Esophagus muscularis mucosa (tissue), 4 donors: ENCODE data around the gene RNH1. TPM values are rescaled to one million over a fixed set of nuclear protein-coding genes. Genes with fewer than 3 reads are reported as not detected.

Experiments
- DNase-seq: peaks from one replicate; pipeline ENCODE4 v3.0.0-alpha.2; 2017; ENCODE audit errors: extremely low spot score
- H3K27ac ChIP-seq, 4 donors: fragments of 200-600 bp; sonication (generic); replicated peaks in 1 of 4; 1 replicate in 3 of 4; 2 replicates in 1 of 4; pipeline ENCODE4 v1.5.1; 2016 to 2019; ENCODE audit warnings: mild to moderate bottlenecking in 1 of 4
- H3K27me3 ChIP-seq, 4 donors: fragments of 200-600 bp; sonication (generic); one replicate each; pipeline versions ENCODE4 v1.5.1 to v1.6.0; 2016 to 2019
- H3K36me3 ChIP-seq, 4 donors: fragments of 200-600 bp; sonication (generic); one replicate each; pipeline ENCODE4 v1.5.1; 2016 to 2019
- H3K4me1 ChIP-seq, 4 donors: fragments of 200-600 bp; sonication (generic); one replicate each; pipeline ENCODE4 v1.5.1; 2016 to 2019
- H3K4me3 ChIP-seq, 4 donors: fragments of 200-600 bp; sonication (generic); 1 replicate in 2 of 4; 2 replicates in 2 of 4; pipeline ENCODE4 v1.5.1; 2016 to 2019; ENCODE audit warnings: mild to moderate bottlenecking in 4 of 4, moderate library complexity in 1 of 4
- H3K9me3 ChIP-seq, 4 donors: fragments of 200-600 bp; sonication (generic); 1 replicate in 3 of 4; 2 replicates in 1 of 4; pipeline ENCODE4 v1.5.1; 2016 to 2019
- CTCF ChIP-seq, 3 experiments: fragments of 200-600 bp in 2 of 3; fragments of 450-650 bp in 1 of 3; sonication (generic) in 2 of 3; IDR thresholded peaks; one replicate each; pipeline ENCODE4 v1.5.1; 2017 to 2019; ENCODE audit warnings: antibody characterized with exemption in 3 of 3, mild to moderate bottlenecking in 2 of 3, moderate library complexity in 1 of 3
- EP300 ChIP-seq: sonication (generic); formaldehyde crosslinking; IDR thresholded peaks from one replicate; pipeline ENCODE4 v1.6.1; 2017; ENCODE audit warnings: antibody characterized with exemption
- POLR2A ChIP-seq: fragments of 450-650 bp; IDR thresholded peaks from one replicate; pipeline ENCODE4 v1.6.1; 2017; ENCODE audit warnings: antibody characterized with exemption, moderate library complexity, mild to moderate bottlenecking, low read depth
- POLR2AphosphoS5 ChIP-seq, 2 donors: sonication (generic); formaldehyde crosslinking; IDR thresholded peaks; one replicate each; pipeline ENCODE4 v1.6.1; 2017; ENCODE audit warnings: antibody characterized with exemption in 2 of 2
- WGBS: methylation state at CpG from one replicate; pipeline ENCODE4 v1.1.5; 2018; 5-methylcytosine and 5-hydroxymethylcytosine counted together
- intact Hi-C: fragments of 100-400 bp; cut with DNase I; formaldehyde crosslinking; loops from one replicate; pipeline ENCODE4 v1.15.1; 2023
- total RNA-seq, 4 donors: library from RNA; depleted of rRNA; stranded (reverse); fragments of >200 nt; gene quantifications; one replicate each; pipeline versions ENCODE4 v1.1.0 to v1.2.1, GENCODE V29; 2016

RNH1 gene
- total RNA-seq, 4 donors from 2014 or later, result 280 to 367 (median 334) TPM

GRCh38 chr11:534396-535209, 27.6 kb upstream of the RNH1 start:
- TF ChIP-seq EP300, result no peak
- no peak for TF ChIP-seq POLR2AphosphoS5 (IDR thresholded peaks at IDR 0.05)
- TF ChIP-seq CTCF (IDR thresholded peaks at IDR 0.05), result no peak
- no peak for TF ChIP-seq POLR2A
- H3K27ac ChIP-seq, result peak overlapping the region; percentile 64 to 75 (median 70)
- peaks cover 30 to 47% (median 45%) of the 10 kb centered on the region in 4 donors for H3K4me1 ChIP-seq
- H3K9me3 ChIP-seq, result no peaks in the 10 kb centered on the region
- peaks cover 0 to 25% (median 9%) of the 10 kb centered on the region in 4 donors for H3K27me3 ChIP-seq
- WGBS, result 0% methylated on average over 5 of the region's 66 CpGs
- intact Hi-C loops, result no loop called here
- peaks cover 21 to 35% (median 32%) of the 10 kb centered on the region in 4 donors for H3K36me3 ChIP-seq
- peak overlapping the region; percentile 74 to 93 (median 90) for H3K4me3 ChIP-seq
- DNase-seq, result no peak

- Histone ChIP-seq H3K4me1 (peaks cover 30 to 47% (median 45%) of the 10 kb centered on the region in 4 donors), H3K4me3 (peak overlapping the region; percentile 74 to 93 (median 90)), H3K27ac (no peak overlapping the region), H3K36me3 (peaks cover 21 to 35% (median 32%) of the 10 kb centered on the region in 4 donors), H3K9me3 (no peaks in the 10 kb centered on the region), H3K27me3 (peaks cover 0 to 22% (median 9%) of the 10 kb centered on the region in 4 donors)
- WGBS, result 94% methylated on average over 23 of the region's 37 CpGs
- no peak for DNase-seq
- intact Hi-C loops, result no loop called here
- TF ChIP-seq POLR2AphosphoS5 (IDR thresholded peaks at IDR 0.05) (no peak), EP300 (no peak), POLR2A (no peak), CTCF (IDR thresholded peaks at IDR 0.05) (no peak)
Measured at GRCh38 chr11:533586-534395, 26.7 kb upstream of the RNH1 start.

GRCh38 chr11:532986-533585, 26.0 kb upstream of the RNH1 start:
- Histone ChIP-seq H3K9me3 (no peaks in the 10 kb centered on the region), H3K4me1 (peaks cover 30 to 47% (median 45%) of the 10 kb centered on the region in 4 donors), H3K36me3 (peaks cover 21 to 35% (median 32%) of the 10 kb centered on the region in 4 donors), H3K27me3 (peaks cover 0 to 15% (median 7%) of the 10 kb centered on the region in 4 donors), H3K4me3 (no peak overlapping the region), H3K27ac (no peak overlapping the region)
- TF ChIP-seq EP300, result no peak
- TF ChIP-seq POLR2A, result no peak
- no peak for TF ChIP-seq CTCF (IDR thresholded peaks at IDR 0.05)
- no peak for TF ChIP-seq POLR2AphosphoS5 (IDR thresholded peaks at IDR 0.05)
- DNase-seq, result no peak
- 90% methylated on average over 18 of the region's 33 CpGs for WGBS
- intact Hi-C loops, result no loop called here

GRCh38 chr11:532527-532985, 25.5 kb upstream of the RNH1 start:
- peaks cover 29 to 42% (median 42%) of the 10 kb centered on the region in 4 donors for H3K4me1 ChIP-seq

More at GRCh38 chr11:532527-532985, 25.5 kb upstream of the RNH1 start:
- Histone ChIP-seq H3K4me3 (no peak overlapping the region), H3K9me3 (no peaks in the 10 kb centered on the region), H3K27me3 (peaks cover 0 to 10% (median 4%) of the 10 kb centered on the region in 4 donors), H3K36me3 (peaks cover 21 to 35% (median 32%) of the 10 kb centered on the region in 4 donors), H3K27ac (no peak overlapping the region)
- WGBS, result 88% methylated on average over 23 of the region's 23 CpGs
- TF ChIP-seq POLR2A (no peak), CTCF (IDR thresholded peaks at IDR 0.05) (no peak), POLR2AphosphoS5 (IDR thresholded peaks at IDR 0.05) (no peak), EP300 (no peak)
- no peak for DNase-seq
- intact Hi-C loops, result no loop called here
